ENCODE measurements around the gene FPR2. TPM values are rescaled to one million over a fixed set of nuclear protein-coding genes. Genes with fewer than 3 reads are reported as not detected.

FPR2 gene
- total and polyA plus RNA-seq, 9 of the 15 experiments (the other 6 are each of a cell fraction or from before 2014, with no cell fraction given): 0.03 to 0.15 (median 0.07) TPM; not detected in 6

- Histone ChIP-seq H3K9me3 (replicated peaks; ENCODE audit: control insufficient read depth, insufficient read depth, low read depth, low read length) (peaks cover 2% of the 10 kb centered on the region; the same call in 1 of the 2 replicates), H3K27ac (ENCODE audit: extremely low read depth, low read depth, low read length) (peak overlapping the region; percentile 67; the same call in 2 of the 3 replicates), H3K4me3 (no peak overlapping the region), H3K9ac (ENCODE audit: insufficient read depth in 1 of 2, low read depth in 2 of 2, low read length in 2 of 2) (peak overlapping the region in 1 of 2 experiments; percentile 29; a peak in 1 of 4 replicates), H3K9me1 (ENCODE audit: control insufficient read depth, insufficient read depth, low read length) (no peaks in the 10 kb centered on the region), H3K4me1 (replicated peaks in 1 of 2; ENCODE audit: control insufficient read depth in 2 of 2, insufficient read depth in 2 of 2, low read length in 2 of 2) (peaks cover 5 to 55% of the 10 kb centered on the region in 2 experiments; a peak in 4 of 5 replicates), H2AFZ (ENCODE audit: low read depth, low read length) (peak overlapping the region; percentile 62), H3K4me2 (ENCODE audit: insufficient read depth, low read length) (peak overlapping the region; percentile 19; the same call in 1 of the 2 replicates), H3K27me3 (ENCODE audit: control insufficient read depth in 2 of 2, insufficient read depth in 2 of 2, low read length in 2 of 2) (no peaks in the 10 kb centered on the region), H4K20me1 (replicated peaks; ENCODE audit: control insufficient read depth, insufficient read depth, low read length) (no peaks in the 10 kb centered on the region), H3K36me3 (ENCODE audit: control insufficient read depth, insufficient read depth, low read length) (no peaks in the 10 kb centered on the region), H3K79me2 (ENCODE audit: control insufficient read depth, insufficient read depth, low read length) (no peaks in the 10 kb centered on the region)
- in situ Hi-C loops (cut with MboI) (no loop called here), intact Hi-C loops (cut with micrococcal nuclease) (loop anchor here (1.0 to 5.0 kb wide), 3 partner anchors 30 to 471 kb away; no protein-coding TSS in a partner anchor)
- DNase-seq (ENCODE audit: extremely low read depth in 1 of 4, low spot score in 3 of 4) (peak in 2 of 4 experiments; percentile 40 to 74), FAIRE-seq (peak; percentile 57), ATAC-seq (peak; percentile 65)
- WGBS (ENCODE audit: insufficient coverage, low coverage, missing lambda C conversion rate): 26% methylated on average over 8 of the region's 8 CpGs
- no TSS peak for BruUV-seq (replicated peaks)
- POLR2A ChIA-PET: interaction anchor here (0.6 to 1.8 kb wide), 7 partner anchors 9 to 426 kb away, joined by 3 to 9 read pairs (median 3); no protein-coding TSS in a partner anchor
- CTCF ChIA-PET (ENCODE audit: low intra/inter-chr PET ratio): interaction anchor here (0.6 to 1.2 kb wide), 4 partner anchors 9 to 508 kb away, joined by 3 to 4 read pairs (median 3); no protein-coding TSS in a partner anchor
- TF ChIP-seq RAD21 (CRISPR knock-in tag; conservative IDR thresholded peaks at IDR 0.05 in 1 of 2, IDR thresholded peaks at IDR 0.05 in 1 of 2) (peak; percentile 49 to 82), ZNF79 (CRISPR knock-in tag; IDR thresholded peaks at IDR 0.05; ENCODE audit: low read depth) (peak; percentile 48; the same call in 1 of the 2 replicates), ATF7 (IDR thresholded peaks at IDR 0.05) (0 out of 2 replicates have a peak, but pooled peaks have one; percentile 15), HEY1 (CRISPR knock-in tag; IDR thresholded peaks at IDR 0.05; ENCODE audit: borderline replicate concordance) (no peak), MAFK (IDR thresholded peaks at IDR 0.05; ENCODE audit: low read length) (peak; percentile 92), CXXC5 (CRISPR knock-in tag; IDR thresholded peaks at IDR 0.05) (0 out of 2 replicates have a peak, but pooled peaks have one; percentile 11), SMC3 (conservative IDR thresholded peaks at IDR 0.05; ENCODE audit: insufficient read depth, low read depth, low read length) (0 out of 2 replicates have a peak, but pooled peaks have one; percentile 28), ATF3 (IDR thresholded peaks at IDR 0.05) (peak; percentile 27; the same call in 1 of the 2 replicates), ATF3 (CRISPR knock-in tag; conservative IDR thresholded peaks at IDR 0.05) (no peak), MAFG (tag; conservative IDR thresholded peaks at IDR 0.05) (peak; percentile 95), MAFF (IDR thresholded peaks at IDR 0.05; ENCODE audit: low read length) (peak; percentile 87), CTCF (IDR thresholded peaks at IDR 0.05 in 2 of 3, conservative IDR thresholded peaks at IDR 0.05 in 1 of 3; ENCODE audit: insufficient read depth in 2 of 3, low read depth in 1 of 3, low read length in 3 of 3) (peak; percentile 42 to 71 (median 45); a peak in 4 of 6 replicates), HDAC1 (IDR thresholded peaks at IDR 0.05) (no peak), RBM25 (IDR thresholded peaks at IDR 0.05; ENCODE audit: low read depth, low read length, severe bottlenecking) (no peak), ZNF707 (CRISPR knock-in tag; conservative IDR thresholded peaks at IDR 0.05) (no peak), CC2D1A (IDR thresholded peaks at IDR 0.05) (peak; percentile 25; the same call in 1 of the 2 replicates), SOX6 (IDR thresholded peaks at IDR 0.05) (peak; percentile 71), ZNF311 (CRISPR knock-in tag; IDR thresholded peaks at IDR 0.05) (no peak), BRD9 (IDR thresholded peaks at IDR 0.05; ENCODE audit: low read depth, partially characterized antibody) (peak; percentile 84), POLR2AphosphoS2 (IDR thresholded peaks at IDR 0.05; ENCODE audit: low read length) (no peak), ZNF316 (IDR thresholded peaks at IDR 0.05) (peak; percentile 98)
These were observed 47.5 kb downstream of the FPR2 start for GRCh38 chr19:51808333-51808986.

All from K562 (cell line).